MM.1S (cell line): Measurements from ENCODE around the gene DPP6.

Source experiments
- CTCF ChIP-seq: fragments of 300-600 bp; sonication (generic); IDR thresholded peaks from 2 replicates; pipeline ENCODE4 v1.5.1; 2016; ENCODE audit warnings: antibody characterized with exemption, low read length, mixed read lengths
- EZH2 ChIP-seq: fragments of 300-600 bp; sonication (generic); optimal IDR thresholded peaks from 2 replicates; pipeline ENCODE3; 2017; ENCODE audit warnings: low read depth, mild to moderate bottlenecking, antibody characterized with exemption, low read length, mixed read lengths
- EZH2phosphoT487 ChIP-seq: fragments of 300-600 bp; sonication (generic); IDR thresholded peaks from 2 replicates; pipeline ENCODE4 v1.6.1; 2018; ENCODE audit warnings: antibody characterized with exemption, low read length

GRCh38 chr7:154698726-154699291, 646.6 kb downstream of the DPP6 start:
- no peak for TF ChIP-seq EZH2phosphoT487
- TF ChIP-seq CTCF, result peak; percentile 35
- no peak for TF ChIP-seq EZH2
